Stomach (tissue), 9 donors: ENCODE measurements around the gene FLRT2. TPM values are rescaled to one million over a fixed set of nuclear protein-coding genes. Genes with fewer than 3 reads are reported as not detected.

ENCODE experiments used
- DNase-seq, 2 donors: peaks; one replicate each; pipeline versions ENCODE4 v3.0.0 to v3.0.0-alpha.2; 2013 to 2019
- H3K27ac ChIP-seq, 5 donors: fragments of 200-600 bp in 4 of 5; sonication (generic) in 4 of 5; one replicate each; pipeline ENCODE4 v1.5.1; 2013 to 2019; ENCODE audit warnings: mild to moderate bottlenecking in 1 of 5, moderate library complexity in 1 of 5
- H3K27me3 ChIP-seq, 3 donors: fragments of 200-600 bp; sonication (generic); one replicate each; pipeline ENCODE4 v1.5.1; 2017 to 2019; ENCODE audit warnings: mixed run types in 1 of 3
- H3K36me3 ChIP-seq, 4 donors: fragments of 200-600 bp; sonication (generic); 1 replicate in 3 of 4; 2 replicates in 1 of 4; pipeline ENCODE4 v1.5.1; 2016 to 2019
- H3K4me1 ChIP-seq, 4 donors: fragments of 200-600 bp; sonication (generic); one replicate each; pipeline ENCODE4 v1.5.1; 2016 to 2019
- H3K4me3 ChIP-seq, 4 donors: fragments of 200-600 bp; sonication (generic) in 3 of 4; one replicate each; pipeline ENCODE4 v1.5.1; 2016 to 2019; ENCODE audit warnings: mild to moderate bottlenecking in 1 of 4
- H3K9me3 ChIP-seq, 4 donors: fragments of 200-600 bp; sonication (generic); one replicate each; pipeline ENCODE4 v1.5.1; 2016 to 2019
- CTCF ChIP-seq, 7 experiments: fragments of 450-650 bp in 4 of 7; fragments of 200-600 bp in 3 of 7; sonication (generic) in 3 of 7; IDR thresholded peaks; one replicate each; pipeline ENCODE4 v1.5.1; 2016 to 2019; ENCODE audit warnings: antibody characterized with exemption in 7 of 7, control low read depth in 2 of 7, mild to moderate bottlenecking in 1 of 7
- EP300 ChIP-seq: sonication (generic); formaldehyde crosslinking; IDR thresholded peaks from one replicate; pipeline ENCODE4 v1.6.1; 2017; ENCODE audit warnings: antibody characterized with exemption
- POLR2A ChIP-seq, 4 donors: fragments of 450-650 bp; IDR thresholded peaks; one replicate each; pipeline ENCODE4 v1.6.1; 2016; ENCODE audit warnings: antibody characterized with exemption in 4 of 4, control low read depth in 2 of 4, mild to moderate bottlenecking in 1 of 4, moderate library complexity in 1 of 4
- POLR2AphosphoS5 ChIP-seq, 3 donors: sonication (generic); formaldehyde crosslinking; IDR thresholded peaks; one replicate each; pipeline ENCODE4 v1.6.1; 2016; ENCODE audit warnings: antibody characterized with exemption in 3 of 3
- WGBS, 5 donors: extraction: QIAGEN DNeasy Blood & Tissue Kit in 3 of 5; methylation state at CpG; one replicate each; pipeline versions ENCODE4 v1.1.5 to v1.1.7; 2013 to 2018; 5-methylcytosine and 5-hydroxymethylcytosine counted together
- intact Hi-C: fragments of 100-400 bp; cut with DNase I; formaldehyde crosslinking; loops from one replicate; pipeline ENCODE4 v1.15.1; 2023; ENCODE audit warnings: low total_unique reads
- polyA plus RNA-seq, 3 donors: library from polyadenylated mRNA; stranded (reverse); fragments of 200-250 nt; gene quantifications; one replicate each; pipeline ENCODE4 v1.2.3, GENCODE V29; 2013
- total RNA-seq, 5 donors: library from RNA; depleted of rRNA; stranded (reverse); fragments of >200 nt; gene quantifications; one replicate each; pipeline versions ENCODE4 v1.1.0 to v1.2.3, GENCODE V29; 2014 to 2016
- donor health status: healthy with polysubstance abuse.
- donor health status: Bipolar disorder and iron deficiency.
- donor health status: healthy.

Gene FLRT2
- total and polyA plus RNA-seq, 8 donors, result 0.45 to 34.1 (median 1.2) TPM

GRCh38 chr14:85536833-85537190, 6.9 kb downstream of the FLRT2 start:
- Histone ChIP-seq H3K4me3 (no peak overlapping the region), H3K4me1 (peaks cover 13 to 26% (median 23%) of the 10 kb centered on the region in 4 donors), H3K9me3 (no peaks in the 10 kb centered on the region), H3K27me3 (peaks cover 7 to 39% (median 28%) of the 10 kb centered on the region in 3 donors), H3K27ac (peak overlapping the region in 2 of 5 donors; percentile 11 to 71), H3K36me3 (no peaks in the 10 kb centered on the region)
- TF ChIP-seq POLR2A (IDR thresholded peaks at IDR 0.05) (no peak), EP300 (no peak), CTCF (IDR thresholded peaks at IDR 0.05) (no peak), POLR2AphosphoS5 (IDR thresholded peaks at IDR 0.05) (no peak)
- WGBS, 5 donors, result 29 to 50% (median 36%) methylated on average over 1 of the region's 1 CpG
- peak in 1 of 2 donors; percentile 54 for DNase-seq
- intact Hi-C loops, result no loop called here

- H3K4me1 ChIP-seq, result peaks cover 11 to 19% (median 17%) of the 10 kb centered on the region in 4 donors
- TF ChIP-seq POLR2AphosphoS5 (IDR thresholded peaks at IDR 0.05), result no peak
- no peak for TF ChIP-seq POLR2A (IDR thresholded peaks at IDR 0.05)
- TF ChIP-seq CTCF (IDR thresholded peaks at IDR 0.05), result no peak
- no peak for TF ChIP-seq EP300
Measured at GRCh38 chr14:85537526-85537925, 7.6 kb downstream of the FLRT2 start.

GRCh38 chr14:85538636-85539035, 8.7 kb downstream of the FLRT2 start:
- TF ChIP-seq EP300, result no peak
- no peak for TF ChIP-seq CTCF (IDR thresholded peaks at IDR 0.05)
- no peak for TF ChIP-seq POLR2AphosphoS5 (IDR thresholded peaks at IDR 0.05)
- TF ChIP-seq POLR2A (IDR thresholded peaks at IDR 0.05), result no peak
- no peaks in the 10 kb centered on the region for H3K9me3 ChIP-seq
- intact Hi-C loops, result no loop called here
- peaks cover 2 to 20% (median 11%) of the 10 kb centered on the region in 3 donors for H3K27me3 ChIP-seq
- no peaks in the 10 kb centered on the region for H3K36me3 ChIP-seq
- H3K4me1 ChIP-seq, result peaks cover 0 to 7% (median 6%) of the 10 kb centered on the region in 4 donors
- no peak overlapping the region for H3K27ac ChIP-seq
- WGBS, 5 donors, result 78 to 90% (median 84%) methylated on average over 2 of the region's 2 CpGs
- H3K4me3 ChIP-seq, result no peak overlapping the region
- no peak for DNase-seq

More at GRCh38 chr14:85537526-85537925, 7.6 kb downstream of the FLRT2 start:
- Histone ChIP-seq H3K36me3 (no peaks in the 10 kb centered on the region), H3K4me3 (no peak overlapping the region), H3K27ac (no peak overlapping the region), H3K27me3 (peaks cover 7 to 32% (median 21%) of the 10 kb centered on the region in 3 donors), H3K9me3 (no peaks in the 10 kb centered on the region)
- intact Hi-C loops, result no loop called here
- no peak for DNase-seq
- WGBS, 5 donors, result 66 to 86% (median 81%) methylated on average over 3 of the region's 3 CpGs

- TF ChIP-seq EP300 (no peak), CTCF (IDR thresholded peaks at IDR 0.05) (no peak), POLR2A (IDR thresholded peaks at IDR 0.05) (no peak), POLR2AphosphoS5 (IDR thresholded peaks at IDR 0.05) (no peak)
- H3K9me3 ChIP-seq, result no peaks in the 10 kb centered on the region
- no peaks in the 10 kb centered on the region for H3K4me1 ChIP-seq
- no peaks in the 10 kb centered on the region for H3K36me3 ChIP-seq
- H3K27ac ChIP-seq, result no peak overlapping the region
- intact Hi-C loops, result no loop called here
- no peak overlapping the region for H3K4me3 ChIP-seq
- H3K27me3 ChIP-seq, result peaks cover 0 to 12% (median 2%) of the 10 kb centered on the region in 3 donors
- WGBS, 5 donors, result 82 to 98% (median 85%) methylated on average over 2 of the region's 2 CpGs
- DNase-seq, result no peak
Measured at GRCh38 chr14:85539510-85539909, 9.6 kb downstream of the FLRT2 start.
